ENCODE results near the gene TSPAN15.

Gene TSPAN15

GRCh38 chr10:69538461-69538860, 87.2 kb downstream of the TSPAN15 start:
- no peak for DNase-seq (ENCODE audit: low read depth in 2 of 3, low spot score in 2 of 3)

- no peak for DNase-seq (ENCODE audit: low read depth in 2 of 3, low spot score in 2 of 3)
Measured at GRCh38 chr10:69541463-69541862, 90.2 kb downstream of the TSPAN15 start.

- no peak for DNase-seq (ENCODE audit: low read depth in 2 of 3, low spot score in 2 of 3)
Measured at GRCh38 chr10:69549959-69550358, 98.7 kb downstream of the TSPAN15 start.

- DNase-seq (ENCODE audit: low read depth in 2 of 3, low spot score in 2 of 3), result no peak
Measured at GRCh38 chr10:69552268-69552667, 101.0 kb downstream of the TSPAN15 start.

GRCh38 chr10:69553328-69553727, 102.1 kb downstream of the TSPAN15 start:
- no peak for DNase-seq (ENCODE audit: low read depth in 2 of 3, low spot score in 2 of 3)

GRCh38 chr10:69554611-69555010, 103.3 kb downstream of the TSPAN15 start:
- DNase-seq (ENCODE audit: low read depth in 2 of 3, low spot score in 2 of 3), result no peak

Data from activated CD8-positive, alpha-beta memory T cell treated with anti-CD3 and anti-CD28 coated beads for 48 hours (primary cell).